Vagina (tissue), 2 donors: ENCODE data around the gene MEOX1.

Source experiments
- CTCF ChIP-seq, 3 experiments: fragments of 450-650 bp in 2 of 3; fragments of 200-600 bp in 1 of 3; sonication (generic) in 1 of 3; IDR thresholded peaks; one replicate each; pipeline ENCODE4 v1.5.1; 2017 to 2019; ENCODE audit warnings: antibody characterized with exemption in 3 of 3, mild to moderate bottlenecking in 2 of 3, moderate library complexity in 2 of 3
- POLR2A ChIP-seq, 2 donors: fragments of 450-650 bp; IDR thresholded peaks; one replicate each; pipeline ENCODE4 v1.6.1; 2017; ENCODE audit warnings: antibody characterized with exemption in 2 of 2, mild to moderate bottlenecking in 2 of 2, moderate library complexity in 2 of 2

GRCh38 chr17:43689814-43690213 is 28.1 kb upstream of the MEOX1 start:
- no peak for TF ChIP-seq CTCF (IDR thresholded peaks at IDR 0.05)
- TF ChIP-seq POLR2A (IDR thresholded peaks at IDR 0.05): no peak
